WTC11 (cell line): ENCODE measurements around the gene RABEP2.

ENCODE experiments used
- CBFB ChIP-seq: sonication (generic); formaldehyde crosslinking; IDR thresholded peaks from 2 replicates; pipeline ENCODE4 v1.8.1; 2022; ENCODE audit warnings: mild to moderate bottlenecking, low read depth, missing genetic modification reagents
- MYBL2 ChIP-seq: sonication (generic); formaldehyde crosslinking; IDR thresholded peaks from 2 replicates; pipeline ENCODE4 v1.8.1; 2023; ENCODE audit warnings: mild to moderate bottlenecking, moderate library complexity, missing genetic modification reagents
- RELA ChIP-seq: sonication (generic); formaldehyde crosslinking; IDR thresholded peaks from 2 replicates; pipeline ENCODE4 v1.8.1; 2022; ENCODE audit warnings: missing genetic modification reagents, mild to moderate bottlenecking, borderline replicate concordance
- SP1 ChIP-seq: sonication (generic); formaldehyde crosslinking; conservative IDR thresholded peaks from 2 replicates; pipeline ENCODE4 v1.8.1; 2022; ENCODE audit warnings: missing genetic modification reagents
- ZNF416 ChIP-seq: fragments of 250-450 bp; sonication (Bioruptor Pico); IDR thresholded peaks from 2 replicates; pipeline ENCODE4 v1.9.0; 2021; ENCODE audit warnings: mild to moderate bottlenecking, inconsistent platforms
- TF ChIP-seq, protein P1 (sequence below): fragments of 200-600 bp; IDR thresholded peaks from 2 replicates; pipeline ENCODE4 v1.8.0; 2022; ENCODE audit warnings: antibody characterized with exemption
- TF ChIP-seq, protein P2 (sequence below): sonication (generic); formaldehyde crosslinking; IDR thresholded peaks from 2 replicates; pipeline ENCODE4 v1.8.1; 2023; ENCODE audit warnings: mild to moderate bottlenecking, moderate library complexity, missing genetic modification reagents
- TF ChIP-seq, protein P3 (sequence below): sonication (generic); formaldehyde crosslinking; IDR thresholded peaks from 2 replicates; pipeline ENCODE4 v1.8.0; 2022; ENCODE audit warnings: mild to moderate bottlenecking, missing genetic modification reagents

DNA sequence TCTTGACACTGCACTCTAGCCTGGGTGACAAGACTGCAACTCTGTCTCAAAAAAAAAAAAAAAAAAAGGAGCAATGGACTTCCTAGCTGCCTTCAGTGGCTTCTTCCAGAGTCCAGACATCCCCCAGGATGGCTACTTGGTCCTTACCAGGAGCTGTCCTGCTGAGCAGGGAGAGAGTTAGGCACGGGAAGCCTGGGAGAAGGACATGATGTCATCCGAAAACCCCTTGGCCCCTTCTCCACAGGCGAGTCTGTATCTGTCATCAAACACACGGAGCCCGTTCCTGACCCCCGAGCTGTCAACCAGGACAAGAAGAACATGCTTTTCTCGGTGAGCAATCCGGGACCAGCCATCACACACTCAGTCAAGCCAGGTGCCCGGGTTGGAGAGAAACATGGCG, 38.1 kb downstream of the RABEP2 start:
- TF ChIP-seq MYBL2 (CRISPR knock-in tag) (no peak), SP1 (no peak), ZNF416 (no peak), CBFB (CRISPR knock-in tag) (no peak), RELA (CRISPR knock-in tag) (no peak)
- TF ChIP-seq, protein P1, sequence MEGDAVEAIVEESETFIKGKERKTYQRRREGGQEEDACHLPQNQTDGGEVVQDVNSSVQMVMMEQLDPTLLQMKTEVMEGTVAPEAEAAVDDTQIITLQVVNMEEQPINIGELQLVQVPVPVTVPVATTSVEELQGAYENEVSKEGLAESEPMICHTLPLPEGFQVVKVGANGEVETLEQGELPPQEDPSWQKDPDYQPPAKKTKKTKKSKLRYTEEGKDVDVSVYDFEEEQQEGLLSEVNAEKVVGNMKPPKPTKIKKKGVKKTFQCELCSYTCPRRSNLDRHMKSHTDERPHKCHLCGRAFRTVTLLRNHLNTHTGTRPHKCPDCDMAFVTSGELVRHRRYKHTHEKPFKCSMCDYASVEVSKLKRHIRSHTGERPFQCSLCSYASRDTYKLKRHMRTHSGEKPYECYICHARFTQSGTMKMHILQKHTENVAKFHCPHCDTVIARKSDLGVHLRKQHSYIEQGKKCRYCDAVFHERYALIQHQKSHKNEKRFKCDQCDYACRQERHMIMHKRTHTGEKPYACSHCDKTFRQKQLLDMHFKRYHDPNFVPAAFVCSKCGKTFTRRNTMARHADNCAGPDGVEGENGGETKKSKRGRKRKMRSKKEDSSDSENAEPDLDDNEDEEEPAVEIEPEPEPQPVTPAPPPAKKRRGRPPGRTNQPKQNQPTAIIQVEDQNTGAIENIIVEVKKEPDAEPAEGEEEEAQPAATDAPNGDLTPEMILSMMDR: no peak
- TF ChIP-seq, protein P2, sequence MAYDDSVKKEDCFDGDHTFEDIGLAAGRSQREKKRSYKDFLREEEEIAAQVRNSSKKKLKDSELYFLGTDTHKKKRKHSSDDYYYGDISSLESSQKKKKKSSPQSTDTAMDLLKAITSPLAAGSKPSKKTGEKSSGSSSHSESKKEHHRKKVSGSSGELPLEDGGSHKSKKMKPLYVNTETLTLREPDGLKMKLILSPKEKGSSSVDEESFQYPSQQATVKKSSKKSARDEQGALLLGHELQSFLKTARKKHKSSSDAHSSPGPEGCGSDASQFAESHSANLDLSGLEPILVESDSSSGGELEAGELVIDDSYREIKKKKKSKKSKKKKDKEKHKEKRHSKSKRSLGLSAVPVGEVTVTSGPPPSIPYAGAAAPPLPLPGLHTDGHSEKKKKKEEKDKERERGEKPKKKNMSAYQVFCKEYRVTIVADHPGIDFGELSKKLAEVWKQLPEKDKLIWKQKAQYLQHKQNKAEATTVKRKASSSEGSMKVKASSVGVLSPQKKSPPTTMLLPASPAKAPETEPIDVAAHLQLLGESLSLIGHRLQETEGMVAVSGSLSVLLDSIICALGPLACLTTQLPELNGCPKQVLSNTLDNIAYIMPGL (CRISPR knock-in tag): no peak
- TF ChIP-seq, protein P3, sequence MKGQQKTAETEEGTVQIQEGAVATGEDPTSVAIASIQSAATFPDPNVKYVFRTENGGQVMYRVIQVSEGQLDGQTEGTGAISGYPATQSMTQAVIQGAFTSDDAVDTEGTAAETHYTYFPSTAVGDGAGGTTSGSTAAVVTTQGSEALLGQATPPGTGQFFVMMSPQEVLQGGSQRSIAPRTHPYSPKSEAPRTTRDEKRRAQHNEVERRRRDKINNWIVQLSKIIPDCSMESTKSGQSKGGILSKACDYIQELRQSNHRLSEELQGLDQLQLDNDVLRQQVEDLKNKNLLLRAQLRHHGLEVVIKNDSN (CRISPR knock-in tag): no peak
